IMR-90 (cell line): ENCODE data around the gene UNC50. TPM values are rescaled to one million over a fixed set of nuclear protein-coding genes. Genes with fewer than 3 reads are reported as not detected.

Source experiments
- ATAC-seq: fragments of 200-7000 bp; cut with Tn5 transposase; 2 replicates; pipeline ENCODE4 v1.9.1; 2020; ENCODE audit warnings: low read depth, mild to moderate bottlenecking, moderate library complexity
- BruUV-seq: library from RNA; stranded (reverse); fragments of 400-500 nt; replicated peaks from 2 replicates; lab custom pipeline; 2021; lab: Mats Ljungman, UMichigan
- CTCF ChIA-PET: fragments of 300-600 bp; formaldehyde crosslinking; extraction: SDS; loops from one replicate; lab custom pipeline; 2021; ENCODE audit warnings: antibody characterized with exemption; lab: Yijun Ruan, JAX
- POLR2A ChIA-PET: fragments of 300-600 bp; sonication (Branson Sonifier 250); formaldehyde crosslinking; loops from one replicate; lab custom pipeline; 2022; ENCODE audit warnings: antibody characterized with exemption; ENCODE audit not compliant: unreplicated experiment; lab: Charles Lee
- DNase-seq: peaks from one replicate; pipeline ENCODE4 v3.0.0; 2013
- H2AFZ ChIP-seq: replicated peaks from 2 replicates; pipeline ENCODE3; 2013; ENCODE audit warnings: low read length, mild to moderate bottlenecking; ENCODE audit not compliant: poor library complexity
- H2AK5ac ChIP-seq: 2 replicates; pipeline ENCODE4 v1.6.1; 2013; ENCODE audit warnings: low read depth, low read length, inconsistent platforms
- H2AK9ac ChIP-seq: replicated peaks from 2 replicates; pipeline ENCODE3; 2013; ENCODE audit warnings: mild to moderate bottlenecking, low read depth, low read length, moderate library complexity; ENCODE audit not compliant: poor library complexity
- H2BK120ac ChIP-seq: 2 replicates; pipeline ENCODE4 v1.6.1; 2013; ENCODE audit warnings: low read depth, low read length, inconsistent platforms
- H2BK15ac ChIP-seq: 3 replicates; pipeline ENCODE4 v1.6.1; 2013; ENCODE audit warnings: low read depth, low read length, inconsistent platforms
- H2BK20ac ChIP-seq: 2 replicates; pipeline ENCODE4 v1.6.1; 2013; ENCODE audit warnings: low read depth, mild to moderate bottlenecking, inconsistent platforms, low read length, moderate library complexity
- H2BK5ac ChIP-seq: 2 replicates; pipeline ENCODE4 v1.6.1; 2013; ENCODE audit warnings: mild to moderate bottlenecking, low read depth, low read length, inconsistent platforms; ENCODE audit not compliant: poor library complexity, severe bottlenecking
- H3K14ac ChIP-seq: replicated peaks from 2 replicates; pipeline ENCODE4 v1.6.1; 2013; ENCODE audit warnings: low read depth, low read length, inconsistent platforms
- H3K18ac ChIP-seq: 2 replicates; pipeline ENCODE4 v1.6.1; 2013; ENCODE audit warnings: low read depth, low read length, control low read depth
- H3K23ac ChIP-seq: 2 replicates; pipeline ENCODE4 v1.6.1; 2013; ENCODE audit warnings: low read depth, low read length, inconsistent platforms
- H3K27ac ChIP-seq: 2 replicates; pipeline ENCODE4 v1.5.1; 2013; ENCODE audit warnings: mild to moderate bottlenecking, control low read depth, low read length; ENCODE audit not compliant: insufficient read depth
- H3K27me3 ChIP-seq: 2 replicates; pipeline ENCODE4 v1.6.1; 2013; ENCODE audit warnings: low read length; ENCODE audit not compliant: control insufficient read depth, insufficient read depth
- H3K36me3 ChIP-seq: 2 replicates; pipeline ENCODE4 v1.6.1; 2013; ENCODE audit warnings: low read length, mixed read lengths; ENCODE audit not compliant: control insufficient read depth, insufficient read depth
- H3K4ac ChIP-seq: 2 replicates; pipeline ENCODE4 v1.6.1; 2013; ENCODE audit warnings: low read depth, low read length, inconsistent platforms
- H3K4me1 ChIP-seq: 2 replicates; pipeline ENCODE4 v1.6.1; 2013; ENCODE audit warnings: low read length, mixed read lengths; ENCODE audit not compliant: control insufficient read depth, insufficient read depth
- H3K4me2 ChIP-seq: 2 replicates; pipeline ENCODE4 v1.6.1; 2013; ENCODE audit warnings: low read depth, mild to moderate bottlenecking, control low read depth, low read length, moderate library complexity
- H3K4me3 ChIP-seq: 2 replicates; pipeline ENCODE4 v1.5.1; 2013; ENCODE audit warnings: low read depth, mild to moderate bottlenecking, control low read depth, low read length, moderate library complexity; ENCODE audit not compliant: insufficient read depth
- H3K56ac ChIP-seq: 2 replicates; pipeline ENCODE4 v1.6.1; 2013; ENCODE audit warnings: low read length, inconsistent platforms; ENCODE audit not compliant: insufficient read depth; ENCODE audit errors: extremely low read depth
- H3K79me1 ChIP-seq, 2 experiments: 2 replicates each; pipeline ENCODE4 v1.6.1; 2013; ENCODE audit warnings: low read length in 2 of 2, inconsistent platforms in 1 of 2, low read depth in 1 of 2
- H3K9ac ChIP-seq: 2 replicates; pipeline ENCODE4 v1.6.1; 2013; ENCODE audit warnings: low read depth, low read length, control low read depth
- H3K9me1 ChIP-seq: 2 replicates; pipeline ENCODE4 v1.6.1; 2013; ENCODE audit warnings: low read length, inconsistent platforms; ENCODE audit not compliant: insufficient read depth
- H3K9me3 ChIP-seq: 2 replicates; pipeline ENCODE4 v1.6.1; 2013; ENCODE audit warnings: low read length; ENCODE audit not compliant: control insufficient read depth, insufficient read depth
- H4K20me1 ChIP-seq: 2 replicates; pipeline ENCODE4 v1.6.1; 2013; ENCODE audit warnings: low read length, inconsistent platforms; ENCODE audit not compliant: insufficient read depth
- H4K5ac ChIP-seq: 2 replicates; pipeline ENCODE4 v1.6.1; 2013; ENCODE audit warnings: mild to moderate bottlenecking, low read depth, low read length, control low read depth
- H4K8ac ChIP-seq, 2 experiments: 2 replicates each; pipeline ENCODE4 v1.6.1; 2013; ENCODE audit warnings: low read depth in 2 of 2, low read length in 2 of 2, control low read depth in 1 of 2, inconsistent platforms in 1 of 2
- H4K91ac ChIP-seq: 2 replicates; pipeline ENCODE4 v1.6.1; 2013; ENCODE audit warnings: low read depth, low read length, inconsistent platforms; ENCODE audit not compliant: insufficient read depth
- CEBPB ChIP-seq: IDR thresholded peaks from 2 replicates; pipeline ENCODE4 v1.6.1; 2012; ENCODE audit warnings: low read depth, low read length, improper control_type of control experiment
- FOS ChIP-seq: fragments of 150-350 bp; IDR thresholded peaks from 2 replicates; pipeline ENCODE4 v1.6.1; 2016; ENCODE audit warnings: low read depth, low read length
- MAFK ChIP-seq: IDR thresholded peaks from 2 replicates; pipeline ENCODE4 v1.6.1; 2012; ENCODE audit warnings: low read depth, low read length, improper control_type of control experiment
- MAZ ChIP-seq: IDR thresholded peaks from 2 replicates; pipeline ENCODE4 v1.6.1; 2012; ENCODE audit warnings: low read depth, mild to moderate bottlenecking, low read length, improper control_type of control experiment, moderate library complexity, borderline replicate concordance
- MXI1 ChIP-seq: IDR thresholded peaks from 2 replicates; pipeline ENCODE4 v1.6.1; 2012; ENCODE audit warnings: low read depth, mild to moderate bottlenecking, low read length, moderate library complexity, borderline replicate concordance
- NFE2L2 ChIP-seq: fragments of 150-350 bp; IDR thresholded peaks from 2 replicates; pipeline ENCODE4 v1.6.1; 2016; ENCODE audit warnings: low read depth, mild to moderate bottlenecking, low read length
- RCOR1 ChIP-seq: IDR thresholded peaks from 2 replicates; pipeline ENCODE4 v1.6.1; 2012; ENCODE audit warnings: mild to moderate bottlenecking, low read length, improper control_type of control experiment; ENCODE audit not compliant: insufficient replicate concordance
- RFX5 ChIP-seq: IDR thresholded peaks from 2 replicates; pipeline ENCODE4 v1.8.0; 2012; ENCODE audit warnings: low read depth, mild to moderate bottlenecking, low read length, moderate library complexity
- SMC3 ChIP-seq: fragments of 150-350 bp; IDR thresholded peaks from 2 replicates; pipeline ENCODE4 v1.6.1; 2016; ENCODE audit warnings: low read depth, mild to moderate bottlenecking, antibody characterized with exemption, low read length, moderate library complexity
- WGBS, 2 experiments: methylation state at CpG; one replicate each; pipeline versions ENCODE4 v1.1.5 to v1.1.7; 2013; ENCODE audit warnings: missing lambda C conversion rate in 2 of 2; ENCODE audit not compliant: insufficient read length in 1 of 2; ENCODE audit errors: extremely low coverage in 2 of 2; 5-methylcytosine and 5-hydroxymethylcytosine counted together
- dilution Hi-C: fragments of 300-500 bp; cut with HindIII; formaldehyde crosslinking; loops from one replicate; pipeline ENCODE4 v1.14.3; 2018; ENCODE audit warnings: low sequenced_read_pairs; ENCODE audit not compliant: unreplicated experiment
- in situ Hi-C: fragments of 300-500 bp; cut with MboI; formaldehyde crosslinking; loops from 3 replicates; pipeline ENCODE4 v1.14.3; 2019; ENCODE audit warnings: low sequenced_read_pairs, inconsistent platforms, mixed read lengths
- intact Hi-C: fragments of 100-400 bp; cut with micrococcal nuclease; formaldehyde crosslinking; loops from 2 replicates; pipeline ENCODE4 v1.10.0; 2022
- polyA plus RNA-seq, 3 experiments: library from polyadenylated mRNA; depleted of rRNA; stranded (reverse); fragments of >200 nt; gene quantifications; 2 replicates each; pipeline ENCODE4 v1.2.3, GENCODE V29; 2012; ENCODE audit warnings: low replicate concordance in 1 of 3
- total RNA-seq: library from RNA; depleted of rRNA; stranded (reverse); fragments of >200 nt; gene quantifications from 2 replicates; pipeline ENCODE4 v1.2.3, GENCODE V29; 2012
- TF ChIP-seq, protein P1 (sequence below): fragments of 150-350 bp; IDR thresholded peaks from 2 replicates; pipeline ENCODE4 v1.6.1; 2016; ENCODE audit warnings: low read depth, mild to moderate bottlenecking, low read length, moderate library complexity, borderline replicate concordance
- TF ChIP-seq, protein P2 (sequence below): fragments of 150-350 bp; IDR thresholded peaks from 2 replicates; pipeline ENCODE4 v1.6.1; 2017; ENCODE audit warnings: mild to moderate bottlenecking, antibody characterized with exemption, low read length, low read depth

UNC50 gene
- total and polyA plus RNA-seq, 2 of the 4 experiments (the other 2 are of a cell fraction), result 18.3 to 34.1 TPM

DNA sequence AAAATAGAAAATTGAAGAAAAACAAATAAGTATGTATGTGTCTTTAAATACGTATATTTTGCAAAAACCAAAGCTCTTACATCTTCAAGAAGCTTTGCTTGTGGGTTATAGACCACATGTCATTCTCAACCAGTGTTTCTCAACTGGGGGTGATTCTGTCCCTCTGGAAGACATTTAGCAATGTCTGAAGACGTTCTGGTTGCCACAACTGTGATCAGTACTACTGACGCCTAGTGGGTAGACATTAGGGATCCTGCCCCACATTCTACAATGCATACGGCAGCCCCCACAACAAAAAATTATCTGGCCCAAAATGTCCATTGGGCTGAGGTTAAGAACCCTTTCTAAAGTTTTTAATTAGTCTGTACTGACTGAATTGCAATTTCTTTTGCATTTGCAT lies 48.4 kb downstream of the UNC50 start:
- 20% methylated on average over 1 of the region's 4 CpGs; no CpG with 5 or more reads in 1 of the 2 experiments for WGBS, 2 experiments
- Histone ChIP-seq H3K9me1 (no peaks in the 10 kb centered on the region), H2BK20ac (no peak overlapping the region), H2BK15ac (no peak overlapping the region), H3K36me3 (no peaks in the 10 kb centered on the region), H3K4me3 (no peak overlapping the region), H3K4me2 (no peak overlapping the region), H4K8ac (no peak overlapping the region), H2BK120ac (no peak overlapping the region), H3K56ac (no peak overlapping the region), H2AK9ac (no peak overlapping the region), H3K4me1 (no peaks in the 10 kb centered on the region), H3K4ac (no peak overlapping the region), H3K9ac (no peak overlapping the region), H3K9me3 (no peaks in the 10 kb centered on the region), H3K23ac (no peak overlapping the region), H4K5ac (no peak overlapping the region), H2AFZ (no peak overlapping the region), H2AK5ac (no peak overlapping the region), H3K27ac (no peak overlapping the region), H3K14ac (no peak overlapping the region), H3K27me3 (peaks cover 6% of the 10 kb centered on the region), H4K20me1 (no peaks in the 10 kb centered on the region), H4K91ac (no peak overlapping the region), H2BK5ac (no peak overlapping the region), H3K18ac (no peak overlapping the region), H3K79me1 (no peaks in the 10 kb centered on the region)
- dilution Hi-C loops (no loop called here), in situ Hi-C loops (no loop called here), intact Hi-C loops (loop anchor here (10.0 kb wide), 1 partner anchor 1608 kb away; no protein-coding TSS in a partner anchor)
- no TSS peak for BruUV-seq
- ChIA-PET CTCF (interaction anchor here (0.9 kb wide), 1 partner anchor 410 kb away, joined by 4 read pairs; no protein-coding TSS in a partner anchor), POLR2A (no interaction called here)
- ATAC-seq (no peak), DNase-seq (no peak)
- TF ChIP-seq RFX5 (no peak), CEBPB (no peak), MXI1 (no peak), RCOR1 (no peak), MAFK (no peak), MAZ (no peak), SMC3 (no peak), NFE2L2 (no peak), FOS (no peak)
- TF ChIP-seq, protein P1, sequence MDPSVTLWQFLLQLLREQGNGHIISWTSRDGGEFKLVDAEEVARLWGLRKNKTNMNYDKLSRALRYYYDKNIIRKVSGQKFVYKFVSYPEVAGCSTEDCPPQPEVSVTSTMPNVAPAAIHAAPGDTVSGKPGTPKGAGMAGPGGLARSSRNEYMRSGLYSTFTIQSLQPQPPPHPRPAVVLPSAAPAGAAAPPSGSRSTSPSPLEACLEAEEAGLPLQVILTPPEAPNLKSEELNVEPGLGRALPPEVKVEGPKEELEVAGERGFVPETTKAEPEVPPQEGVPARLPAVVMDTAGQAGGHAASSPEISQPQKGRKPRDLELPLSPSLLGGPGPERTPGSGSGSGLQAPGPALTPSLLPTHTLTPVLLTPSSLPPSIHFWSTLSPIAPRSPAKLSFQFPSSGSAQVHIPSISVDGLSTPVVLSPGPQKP, result no peak
- TF ChIP-seq, protein P2, sequence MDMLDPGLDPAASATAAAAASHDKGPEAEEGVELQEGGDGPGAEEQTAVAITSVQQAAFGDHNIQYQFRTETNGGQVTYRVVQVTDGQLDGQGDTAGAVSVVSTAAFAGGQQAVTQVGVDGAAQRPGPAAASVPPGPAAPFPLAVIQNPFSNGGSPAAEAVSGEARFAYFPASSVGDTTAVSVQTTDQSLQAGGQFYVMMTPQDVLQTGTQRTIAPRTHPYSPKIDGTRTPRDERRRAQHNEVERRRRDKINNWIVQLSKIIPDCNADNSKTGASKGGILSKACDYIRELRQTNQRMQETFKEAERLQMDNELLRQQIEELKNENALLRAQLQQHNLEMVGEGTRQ, result no peak
